SK-MEL-5 (cell line): ENCODE results near the gene SLC35G3. TPM values are rescaled to one million over a fixed set of nuclear protein-coding genes. Genes with fewer than 3 reads are reported as not detected.
"Not testable (repeated sequence)": the region's sequence is repeated elsewhere in the genome, so short reads cannot be mapped to it uniquely, and the experiment has no call there.

Source experiments
- DNase-seq: peaks from one replicate; pipeline ENCODE4 v3.0.0-alpha.2; 2016; ENCODE audit warnings: low read depth, low spot score
- in situ Hi-C: cut with HindIII; loops from 2 replicates; pipeline ENCODE4 v1.10.0; 2016; ENCODE audit warnings: low sequenced_read_pairs, high pct_unique_total_duplicates, low pct_unique_long_range_greater_than_20kb
- total RNA-seq: library from RNA; depleted of rRNA; stranded (reverse); fragments of >200 nt; shearing (Covaris generic); gene quantifications from 2 replicates; pipeline ENCODE4 v1.2.3, GENCODE V29; 2014; rRNA removed

Gene SLC35G3
- total RNA-seq, 1 experiment from 2014 or later = not detected

DNA sequence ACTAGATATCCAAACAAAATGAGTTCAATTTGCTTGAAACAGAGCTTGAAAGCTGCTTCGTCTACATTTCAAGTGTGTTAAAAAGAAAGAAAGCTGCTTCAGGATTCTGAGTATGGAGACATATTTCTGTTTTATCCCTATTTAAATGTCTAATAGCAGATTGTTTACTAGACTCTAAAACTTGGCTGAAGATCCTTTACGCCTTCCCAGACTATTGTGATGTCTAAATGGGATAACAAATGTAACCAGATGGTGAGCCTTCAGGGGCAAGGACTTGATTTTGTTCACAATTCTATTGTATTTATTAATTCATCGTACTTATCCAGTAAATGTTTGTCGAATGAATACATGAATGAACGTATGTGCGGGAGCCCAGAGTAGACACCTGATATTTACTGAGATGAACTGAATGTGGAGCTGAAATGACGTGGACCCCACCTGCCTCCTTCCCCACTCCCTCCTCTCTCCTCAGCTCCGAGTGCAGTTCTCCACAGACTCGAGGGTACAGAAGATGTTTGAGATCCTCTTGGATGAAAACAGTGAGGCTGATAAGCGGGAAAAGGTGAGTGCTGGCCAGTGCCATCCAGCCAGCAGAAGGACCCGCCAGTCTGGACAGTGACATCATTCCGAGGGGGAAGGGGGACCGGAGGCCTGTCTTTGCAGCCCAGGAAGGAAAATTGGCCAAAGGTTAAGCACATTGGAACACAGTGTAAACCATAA, 41.6 kb downstream of the SLC35G3 start:
- no peak for DNase-seq
- in situ Hi-C loops = no loop called here

DNA sequence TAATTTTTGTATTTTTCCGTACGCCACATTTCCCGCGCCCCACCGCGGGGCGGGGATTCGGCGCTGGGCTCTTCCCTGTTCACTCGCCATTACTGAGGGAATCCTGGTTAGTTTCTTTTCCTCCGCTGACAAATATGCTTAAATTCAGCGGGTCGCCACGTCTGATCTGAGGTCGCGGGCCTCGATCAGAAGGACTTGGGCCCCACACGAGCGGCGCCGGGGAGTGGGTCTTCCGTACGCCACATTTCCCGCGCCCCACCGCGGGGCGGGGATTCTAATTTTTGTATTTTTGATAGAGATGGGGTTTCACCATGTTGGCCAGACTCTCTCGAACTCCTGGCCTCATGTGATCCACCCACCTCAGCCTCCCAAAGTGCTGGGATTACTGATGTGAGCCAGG, 43.1 kb downstream of the SLC35G3 start:
- in situ Hi-C loops, DNase-seq: not testable (repeated sequence)

DNA sequence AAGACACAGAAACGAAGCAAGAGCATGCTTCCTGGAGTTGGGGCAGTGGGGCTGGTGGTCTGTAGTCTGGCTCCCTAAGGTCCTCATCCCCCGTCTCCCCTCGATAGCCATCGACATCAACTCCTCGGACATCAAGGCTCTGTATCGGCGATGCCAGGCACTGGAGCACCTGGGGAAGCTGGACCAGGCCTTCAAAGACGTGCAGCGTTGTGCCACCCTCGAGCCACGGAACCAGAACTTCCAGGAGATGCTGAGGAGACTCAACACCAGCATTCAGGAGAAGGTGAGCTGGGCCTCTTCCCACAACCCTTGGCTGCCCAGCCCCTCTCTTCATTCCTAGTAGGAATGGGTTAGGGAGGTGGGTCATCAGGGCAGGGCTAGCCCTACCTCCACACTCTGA, 44.3 kb downstream of the SLC35G3 start:
- DNase-seq = no peak
- in situ Hi-C loops = no loop called here

DNA sequence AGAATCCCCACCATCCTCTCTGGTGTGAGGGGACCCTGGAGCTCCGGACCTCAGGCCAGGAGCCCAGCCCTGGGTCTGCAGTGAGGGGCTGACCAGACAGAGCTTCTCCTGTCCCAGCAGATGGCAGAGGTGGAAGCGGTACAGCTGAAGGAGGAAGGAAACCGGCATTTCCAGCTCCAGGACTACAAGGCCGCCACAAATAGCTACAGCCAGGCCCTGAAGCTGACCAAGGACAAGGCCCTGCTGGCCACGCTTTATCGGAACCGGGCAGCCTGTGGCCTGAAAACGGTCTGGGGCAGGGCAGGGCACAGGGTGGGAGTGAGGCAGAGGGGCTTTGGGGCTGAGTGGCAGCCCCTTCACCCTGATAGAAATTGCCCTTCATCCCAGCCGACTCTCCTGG, 46.0 kb downstream of the SLC35G3 start:
- no peak for DNase-seq
- in situ Hi-C loops = no loop called here

DNA sequence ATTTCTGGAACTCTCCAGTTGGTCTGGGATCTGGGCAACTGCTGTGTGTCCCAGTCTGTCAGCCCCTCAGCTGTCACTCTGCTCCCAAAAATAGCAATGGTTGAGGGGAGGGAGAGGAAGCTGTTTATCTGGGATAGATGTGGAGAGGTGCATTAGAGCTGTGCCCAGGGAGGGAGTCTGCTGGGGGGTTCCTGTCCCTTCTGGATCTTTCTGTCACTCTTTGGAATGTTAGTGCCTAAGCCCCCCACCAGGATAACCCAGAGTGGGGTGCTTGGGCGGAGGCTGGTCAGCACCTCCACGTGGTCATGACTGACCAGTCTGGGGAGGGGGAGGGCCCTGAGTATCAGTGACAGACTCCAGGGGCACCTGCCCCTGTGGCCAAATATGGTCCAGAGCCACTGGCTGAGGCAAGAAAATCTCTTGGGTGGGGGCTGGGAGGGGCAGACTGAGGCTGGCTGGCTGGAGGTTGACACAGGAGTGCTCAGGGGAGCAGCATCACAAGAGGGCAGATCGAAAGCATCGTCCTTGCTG, 46.8 kb downstream of the SLC35G3 start, which contains the start of gene UNC45B:
TSS of gene UNC45B (plus strand) at position 443 of the 531 bp plus-strand sequence. CDS start 447 bp downstream, outside the sequence.
- in situ Hi-C loops = no loop called here
- DNase-seq = no peak

DNA sequence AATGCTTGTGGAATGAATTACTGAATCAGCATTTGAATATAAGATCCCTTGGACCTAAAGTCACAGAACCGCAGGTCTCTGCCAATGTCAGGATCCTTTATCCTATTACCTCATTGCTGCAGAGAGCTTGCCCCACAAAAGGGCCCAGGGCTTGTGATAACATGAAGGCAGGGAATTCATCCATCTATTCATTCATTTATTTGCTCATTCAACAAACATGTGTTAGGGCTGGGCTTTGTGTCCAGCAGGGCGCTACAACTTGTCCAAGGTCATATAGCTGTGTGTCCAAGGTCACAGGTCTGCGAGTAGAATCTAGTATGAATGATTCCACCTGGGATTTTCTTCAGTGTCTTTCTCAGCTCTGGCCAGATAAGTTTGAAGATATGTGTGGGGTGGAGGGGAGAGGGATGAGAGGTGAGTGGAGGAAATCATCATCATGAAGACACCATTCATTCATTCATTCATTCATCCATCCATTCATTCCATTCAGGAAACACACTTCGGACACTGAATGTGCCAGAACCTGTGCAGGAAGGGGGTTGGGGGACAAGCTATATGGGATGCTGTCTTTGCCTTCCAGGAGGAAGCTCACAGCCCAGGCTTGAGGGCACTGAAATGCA, 47.9 kb downstream of the SLC35G3 start:
- DNase-seq = no peak
- in situ Hi-C loops = no loop called here

DNA sequence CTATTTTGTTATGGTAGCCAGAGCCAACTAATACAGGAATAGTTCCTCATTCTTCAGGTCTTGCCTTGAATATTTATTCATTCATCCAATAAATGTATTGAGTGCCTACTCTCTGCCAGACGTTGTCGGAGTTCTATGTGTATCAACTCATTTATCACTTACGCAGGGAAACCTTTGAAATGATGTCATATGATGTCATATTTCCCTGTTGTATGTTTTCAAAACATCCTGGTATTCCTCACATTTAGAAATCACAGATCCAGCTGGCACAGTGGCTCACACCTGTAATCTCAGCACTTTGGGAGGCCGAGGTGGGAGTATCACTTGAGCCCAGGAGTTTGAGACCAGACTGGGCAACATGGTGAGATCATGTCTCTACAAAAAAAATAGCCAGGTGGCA, 49.4 kb downstream of the SLC35G3 start:
- in situ Hi-C loops = no loop called here
- no peak for DNase-seq

Other genes with a start within 250 kb of the SLC35G3 start
- 0.96 and 1.4 TPM in 2 replicates for gene CCT6B, start 232.9 kb downstream of the SLC35G3 start, total RNA-seq
- 11.4 and 13.2 TPM in 2 replicates for gene ZNF830, start 232.9 kb downstream of the SLC35G3 start, total RNA-seq
- 38.0 and 46.5 TPM in 2 replicates for gene LIG3, start 213.9 kb downstream of the SLC35G3 start, total RNA-seq
- gene RFFL, start 130.7 kb downstream of the SLC35G3 start, total RNA-seq = 9.7 and 11.2 TPM in 2 replicates
- 5.5 and 8.2 TPM in 2 replicates for gene RAD51D, start 74.5 kb downstream of the SLC35G3 start, total RNA-seq
- gene FNDC8, start 72.8 kb downstream of the SLC35G3 start, total RNA-seq = not detected in 2 replicates
- 27.4 and 33.7 TPM in 2 replicates for gene NLE1, start 52.1 kb downstream of the SLC35G3 start, total RNA-seq
- not detected in 2 replicates for gene UNC45B, start 46.6 kb downstream of the SLC35G3 start, total RNA-seq
- 36.7 and 37.0 TPM in 2 replicates for gene SLFN5, start 48.7 kb upstream of the SLC35G3 start, total RNA-seq
- gene SLFN11, start 179.2 kb upstream of the SLC35G3 start, total RNA-seq = 0.11 TPM in 1 of 2 replicates, not detected in the other
- 3.9 and 4.1 TPM in 2 replicates for gene SLFN12, start 238.1 kb upstream of the SLC35G3 start, total RNA-seq